Epithelial cell of esophagus (primary cell): ENCODE data around the gene PRPF19.

Experiments used
- DNase-seq: peaks from one replicate; pipeline ENCODE4 v3.0.0; 2010; ENCODE audit warnings: low read depth
- H3K4me3 ChIP-seq: 2 replicates; pipeline ENCODE4 v1.5.1; 2011; ENCODE audit warnings: mild to moderate bottlenecking, low read length, control low read depth
- CTCF ChIP-seq: IDR thresholded peaks from 2 replicates; pipeline ENCODE4 v1.5.1; 2011; ENCODE audit warnings: low read depth, mild to moderate bottlenecking, low read length, control low read depth, inconsistent platforms; ENCODE audit not compliant: insufficient read depth; ENCODE audit errors: missing control alignments

The PRPF19 gene

GRCh38 chr11:60937811-60938210 lies 31.4 kb upstream of the PRPF19 start:
- H3K4me3 ChIP-seq = no peak overlapping the region
- DNase-seq = no peak
- no peak for TF ChIP-seq CTCF

GRCh38 chr11:60937144-60937527 lies 30.8 kb upstream of the PRPF19 start:
- no peak overlapping the region for H3K4me3 ChIP-seq
- DNase-seq = no peak
- TF ChIP-seq CTCF = no peak

GRCh38 chr11:60936467-60937143 lies 30.2 kb upstream of the PRPF19 start:
- H3K4me3 ChIP-seq = no peak overlapping the region
- TF ChIP-seq CTCF = no peak
- no peak for DNase-seq

- H3K4me3 ChIP-seq = no peak overlapping the region
- no peak for TF ChIP-seq CTCF
Measured at GRCh38 chr11:60935676-60936442, 29.5 kb upstream of the PRPF19 start.

DNA sequence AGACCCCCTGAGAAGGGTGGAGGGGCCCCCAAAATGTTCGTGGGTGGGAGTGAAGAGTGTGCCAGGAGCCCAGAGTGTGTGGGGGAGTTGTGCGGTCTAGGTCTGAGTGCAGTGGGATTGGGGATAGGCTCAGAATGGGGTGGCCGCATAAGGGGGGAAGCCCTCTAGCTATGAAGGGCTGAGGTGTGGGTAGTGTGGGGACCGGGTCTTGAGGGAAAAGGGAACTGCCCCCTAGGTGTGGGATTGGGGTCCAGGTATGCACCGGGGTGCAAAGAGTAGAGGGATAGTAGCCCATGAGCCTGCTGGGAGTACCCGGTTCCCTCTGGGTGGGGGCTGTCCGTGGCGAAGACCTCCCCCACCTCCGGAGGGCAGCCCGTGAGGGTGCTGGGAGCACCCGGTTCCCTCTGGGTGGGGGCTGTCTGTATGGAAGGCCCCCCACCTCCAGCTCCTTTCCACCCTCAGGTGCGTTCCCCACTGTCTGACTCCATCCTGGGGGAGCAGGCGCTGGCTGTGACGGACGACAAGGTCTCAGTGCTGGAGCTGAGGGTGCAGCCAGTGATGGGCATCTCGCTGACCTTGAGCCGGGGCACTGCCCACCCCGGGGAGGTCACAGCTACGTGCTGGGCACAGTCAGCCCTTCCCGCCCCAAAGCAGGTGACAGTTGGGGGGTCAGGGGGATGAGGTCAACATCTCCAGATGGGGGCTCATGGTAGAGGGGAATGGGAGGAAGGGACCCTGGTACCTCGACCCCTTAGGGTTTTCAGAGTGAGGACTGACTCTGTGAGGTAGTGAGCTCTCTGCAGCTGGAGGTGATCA lies 28.6 kb upstream of the PRPF19 start:
- no peak for DNase-seq
- no peak overlapping the region for H3K4me3 ChIP-seq
- no peak for TF ChIP-seq CTCF

More at GRCh38 chr11:60935676-60936442, 29.5 kb upstream of the PRPF19 start:
- peak; percentile 45 for DNase-seq

- no peak for DNase-seq
- TF ChIP-seq CTCF = no peak
- H3K4me3 ChIP-seq = no peak overlapping the region
Measured at GRCh38 chr11:60934124-60934789, 27.9 kb upstream of the PRPF19 start.
